ENCODE results near the gene SNTB2. TPM values are rescaled to one million over a fixed set of nuclear protein-coding genes. Genes with fewer than 3 reads are reported as not detected.

The SNTB2 gene
- total and polyA plus RNA-seq, 2 donors (not counting 3 experiments of a cell fraction or from before 2014, with no cell fraction given), result 24.9 to 73.7 TPM

DNA sequence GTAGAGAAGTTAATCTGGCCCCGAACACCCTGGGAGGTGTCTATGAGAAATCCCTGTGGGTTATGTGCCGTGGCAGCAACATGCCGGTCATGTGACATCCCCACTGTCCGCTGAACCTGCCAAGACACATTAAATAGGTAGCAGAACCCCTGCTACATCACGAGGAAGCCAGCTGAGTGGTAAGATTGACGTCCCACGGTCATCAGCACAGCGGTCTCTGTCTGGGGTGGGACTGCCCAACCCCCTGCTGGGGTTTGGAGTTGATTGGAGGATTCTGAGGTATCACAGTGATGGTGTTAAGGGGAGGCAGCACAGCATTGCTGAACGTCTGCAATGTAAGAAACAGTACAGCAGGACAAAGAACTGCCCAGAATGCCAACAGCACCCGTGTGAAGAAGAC lies 162.6 kb downstream of the SNTB2 start:
- no peaks in the 10 kb centered on the region for H4K20me1 ChIP-seq (replicated peaks; ENCODE audit: control insufficient read depth, extremely low read depth, insufficient read depth, low read length)
- BruUV-seq (replicated peaks), result no TSS peak
- H3K27me3 ChIP-seq (ENCODE audit: control insufficient read depth in 2 of 2, insufficient read depth in 2 of 2, low read length in 2 of 2), result no peaks in the 10 kb centered on the region
- H3K36me3 ChIP-seq (ENCODE audit: control insufficient read depth in 2 of 2, extremely low read depth in 1 of 2, insufficient read depth in 2 of 2, low read length in 2 of 2), result peaks cover 0 to 2% of the 10 kb centered on the region in 2 experiments
- H3K9ac ChIP-seq (replicated peaks; ENCODE audit: extremely low read depth, insufficient read depth, low read length), result no peak overlapping the region
- intact Hi-C loops (cut with micrococcal nuclease) (no loop called here), dilution Hi-C loops (cut with MboI; ENCODE audit: extremely low pct_ligation_motif_present, low sequenced_read_pairs) (no loop called here)
- H3K9me1 ChIP-seq (replicated peaks; ENCODE audit: control insufficient read depth, extremely low read depth, insufficient read depth, low read length), result no peaks in the 10 kb centered on the region
- no peaks in the 10 kb centered on the region for H3K79me2 ChIP-seq (ENCODE audit: control insufficient read depth, insufficient read depth, low read length)
- no peaks in the 10 kb centered on the region for H3K9me3 ChIP-seq (replicated peaks; ENCODE audit: control insufficient read depth, insufficient read depth, low read length)
- ChIA-PET POLR2A (no interaction called here), CTCF (no interaction called here)
- no peak overlapping the region for H3K4me3 ChIP-seq (replicated peaks in 1 of 3; ENCODE audit: insufficient read depth in 1 of 3, low read depth in 1 of 3, low read length in 3 of 3)
- DNase-seq (ENCODE audit: low read depth, low spot score) (no peak), FAIRE-seq (no peak)
- H3K4me1 ChIP-seq (ENCODE audit: control insufficient read depth, extremely low read depth, insufficient read depth, low read length), result no peaks in the 10 kb centered on the region
- H3K27ac ChIP-seq (ENCODE audit: insufficient read depth, low read depth, low read length), result no peak overlapping the region
- TF ChIP-seq, protein P1, sequence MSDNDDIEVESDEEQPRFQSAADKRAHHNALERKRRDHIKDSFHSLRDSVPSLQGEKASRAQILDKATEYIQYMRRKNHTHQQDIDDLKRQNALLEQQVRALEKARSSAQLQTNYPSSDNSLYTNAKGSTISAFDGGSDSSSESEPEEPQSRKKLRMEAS (IDR thresholded peaks at IDR 0.05; ENCODE audit: insufficient read depth, insufficient read length), result no peak
- TF ChIP-seq FOS (IDR thresholded peaks at IDR 0.05; ENCODE audit: borderline replicate concordance, insufficient read depth, low read length) (no peak), POLR2AphosphoS5 (IDR thresholded peaks at IDR 0.05; ENCODE audit: insufficient read depth, low read depth, low read length) (no peak), MYC (IDR thresholded peaks at IDR 0.05; ENCODE audit: low read depth, low read length) (no peak)
- no peak overlapping the region for H3K4me2 ChIP-seq (ENCODE audit: insufficient read depth, low read length)
- no peak overlapping the region for H2AFZ ChIP-seq (ENCODE audit: low read depth, low read length)

- intact Hi-C loops (cut with micrococcal nuclease), result no loop called here
- H4K20me1 ChIP-seq (replicated peaks; ENCODE audit: control insufficient read depth, extremely low read depth, insufficient read depth, low read length), result no peaks in the 10 kb centered on the region
- H3K4me2 ChIP-seq (ENCODE audit: insufficient read depth, low read length), result no peak overlapping the region
- no peak overlapping the region for H3K27ac ChIP-seq (ENCODE audit: insufficient read depth, low read depth, low read length)
- H3K4me3 ChIP-seq (replicated peaks in 1 of 3; ENCODE audit: insufficient read depth in 1 of 3, low read depth in 1 of 3, low read length in 3 of 3), result no peak overlapping the region
- dilution Hi-C loops (cut with MboI; ENCODE audit: extremely low pct_ligation_motif_present, low sequenced_read_pairs), result no loop called here
- H3K27me3 ChIP-seq (ENCODE audit: control insufficient read depth in 2 of 2, insufficient read depth in 2 of 2, low read length in 2 of 2), result no peaks in the 10 kb centered on the region
- CTCF ChIA-PET, result no interaction called here
- no peaks in the 10 kb centered on the region for H3K9me3 ChIP-seq (replicated peaks; ENCODE audit: control insufficient read depth, insufficient read depth, low read length)
- no peaks in the 10 kb centered on the region for H3K4me1 ChIP-seq (ENCODE audit: control insufficient read depth, extremely low read depth, insufficient read depth, low read length)
- POLR2A ChIA-PET, result interaction anchor here (0.7 kb wide), 1 partner anchor 740 kb away, joined by 5 read pairs; no protein-coding TSS in a partner anchor
- BruUV-seq (replicated peaks), result no TSS peak
- DNase-seq (ENCODE audit: low read depth, low spot score), result no peak
- H3K9me1 ChIP-seq (replicated peaks; ENCODE audit: control insufficient read depth, extremely low read depth, insufficient read depth, low read length), result no peaks in the 10 kb centered on the region
- H2AFZ ChIP-seq (ENCODE audit: low read depth, low read length), result no peak overlapping the region
- TF ChIP-seq MYC (IDR thresholded peaks at IDR 0.05; ENCODE audit: low read depth, low read length) (no peak), POLR2A (IDR thresholded peaks at IDR 0.05; ENCODE audit: low read depth, low read length) (no peak), POLR2AphosphoS5 (IDR thresholded peaks at IDR 0.05; ENCODE audit: insufficient read depth, low read depth, low read length) (no peak), FOS (IDR thresholded peaks at IDR 0.05; ENCODE audit: borderline replicate concordance, insufficient read depth, low read length) (no peak), GATA2 (IDR thresholded peaks at IDR 0.05; ENCODE audit: insufficient read depth, insufficient read length, low read depth, low read length) (no peak), EZH2 (IDR thresholded peaks at IDR 0.05; ENCODE audit: borderline replicate concordance, low read depth, low read length, severe bottlenecking) (no peak), JUN (IDR thresholded peaks at IDR 0.05; ENCODE audit: borderline replicate concordance, insufficient read depth, insufficient read length, low read depth) (no peak)
- TF ChIP-seq, protein P1 (IDR thresholded peaks at IDR 0.05; ENCODE audit: insufficient read depth, insufficient read length), result no peak
- FAIRE-seq, result no peak
- H3K79me2 ChIP-seq (ENCODE audit: control insufficient read depth, insufficient read depth, low read length), result no peaks in the 10 kb centered on the region
- H3K36me3 ChIP-seq (ENCODE audit: control insufficient read depth in 2 of 2, extremely low read depth in 1 of 2, insufficient read depth in 2 of 2, low read length in 2 of 2), result peaks cover 0 to 4% of the 10 kb centered on the region in 2 experiments
- no peak overlapping the region for H3K9ac ChIP-seq (replicated peaks; ENCODE audit: extremely low read depth, insufficient read depth, low read length)
These were observed 163.7 kb downstream of the SNTB2 start for GRCh38 chr16:69350536-69351133.

Data from endothelial cell of umbilical vein (primary cell).